GM18520 (cell line): ENCODE measurements around the gene PRKAG2.

Experiments used
- ATAC-seq: cut with Tn5 transposase; IDR thresholded peaks from one replicate; pipeline ENCODE4 v1.9.1; 2021; ENCODE audit not compliant: unreplicated experiment

The PRKAG2 gene

GRCh38 chr7:151702961-151703360 lies 174.0 kb downstream of the PRKAG2 start:
- no peak for ATAC-seq

DNA sequence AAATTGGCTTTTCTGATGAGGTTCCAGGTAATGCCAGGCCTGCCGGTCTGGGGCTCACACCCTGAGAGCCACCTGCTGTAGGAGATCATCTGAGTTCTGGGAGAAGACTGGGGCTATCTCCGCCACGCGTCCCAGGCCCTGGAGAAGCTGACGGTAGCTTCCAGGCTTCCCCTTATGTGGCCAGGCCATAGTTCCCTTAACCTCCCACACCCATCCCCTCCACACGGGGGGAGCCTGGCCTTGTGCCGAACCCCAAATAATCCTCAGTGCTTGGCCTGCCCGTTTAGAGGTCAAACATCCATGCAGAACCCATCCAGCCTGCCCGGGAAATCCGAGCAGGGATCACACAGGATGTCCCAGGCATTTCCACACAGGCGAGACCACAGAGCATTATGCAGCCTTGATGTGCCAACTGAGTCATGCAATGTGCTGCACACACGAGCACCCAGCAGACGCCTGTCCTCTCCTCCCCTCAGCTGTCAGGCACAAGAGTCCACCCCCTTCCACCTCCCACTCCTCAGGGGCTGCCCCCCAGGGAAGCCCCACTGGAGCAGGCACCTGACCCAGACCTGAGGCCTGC lies 176.2 kb downstream of the PRKAG2 start:
- no peak for ATAC-seq

DNA sequence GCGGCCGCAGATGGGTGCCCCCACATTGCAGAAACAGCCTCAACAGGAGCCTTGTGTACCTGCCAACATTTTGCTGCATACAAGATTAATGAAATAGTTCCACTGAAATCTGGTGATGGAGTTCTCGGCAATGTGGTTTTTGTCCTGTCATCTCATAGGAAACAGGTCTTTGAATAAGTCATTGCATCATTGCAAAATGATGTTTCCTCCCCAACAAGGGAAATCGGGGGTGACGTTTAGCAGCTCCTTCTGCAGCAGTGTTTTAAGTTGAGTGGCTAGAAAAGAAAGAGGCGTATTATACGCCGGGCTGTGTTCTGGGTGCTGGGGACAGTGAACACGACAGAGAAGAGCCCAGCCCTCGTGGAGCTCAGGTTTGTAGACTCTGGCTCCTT lies 177.0 kb downstream of the PRKAG2 start:
- ATAC-seq: no peak

GRCh38 chr7:151699147-151699927 lies 177.6 kb downstream of the PRKAG2 start:
- no peak for ATAC-seq

GRCh38 chr7:151697942-151698341 lies 179.0 kb downstream of the PRKAG2 start:
- ATAC-seq: no peak

GRCh38 chr7:151697515-151697895 lies 179.4 kb downstream of the PRKAG2 start:
- ATAC-seq: no peak

DNA sequence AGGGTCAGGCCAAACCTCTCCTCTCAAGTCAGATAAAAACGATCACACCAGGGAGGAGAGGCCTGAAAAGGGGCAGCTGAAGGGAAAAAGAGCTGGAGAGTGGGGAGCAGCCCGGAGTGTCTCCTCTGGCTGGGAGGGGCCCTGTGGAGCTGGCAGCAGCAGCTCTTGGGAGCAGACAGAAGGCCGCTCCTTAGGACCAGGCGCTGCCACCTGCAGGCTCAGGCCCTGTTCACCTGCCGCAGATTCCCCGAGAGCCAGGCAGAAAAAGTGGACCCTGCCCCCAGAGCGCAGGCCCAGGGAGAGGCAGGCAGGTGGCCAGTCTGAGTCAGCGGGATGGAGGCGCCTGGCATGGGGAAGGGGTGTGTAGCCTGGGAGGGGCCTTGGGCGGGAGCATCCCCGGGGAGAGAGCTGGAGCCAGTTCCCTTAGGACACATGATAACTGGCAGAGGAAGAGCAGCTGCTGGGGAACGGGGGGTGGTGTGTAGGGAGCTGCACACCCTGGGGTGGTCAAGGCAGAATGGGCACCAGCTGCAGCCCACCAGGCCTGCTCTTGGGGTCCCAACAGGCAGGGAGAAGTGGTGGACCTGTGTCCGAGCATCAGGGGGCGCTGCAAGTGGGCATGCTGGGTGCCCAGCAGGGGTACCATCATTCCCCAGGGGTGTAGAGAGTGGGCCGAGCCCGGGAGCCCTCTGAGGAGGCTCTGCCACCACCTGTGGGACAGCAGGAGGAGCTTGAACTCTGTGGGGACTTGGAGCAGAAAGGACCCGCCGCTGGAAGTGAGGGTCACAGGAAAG lies 180.0 kb downstream of the PRKAG2 start:
- ATAC-seq: no peak

- ATAC-seq: no peak
Measured at GRCh38 chr7:151695951-151696541, 180.9 kb downstream of the PRKAG2 start.

- ATAC-seq: no peak
Measured at GRCh38 chr7:151694828-151695580, 181.9 kb downstream of the PRKAG2 start.

GRCh38 chr7:151694441-151694827 lies 182.5 kb downstream of the PRKAG2 start:
- no peak for ATAC-seq

GRCh38 chr7:151693140-151693539 lies 183.8 kb downstream of the PRKAG2 start:
- no peak for ATAC-seq

- ATAC-seq: no peak
Measured at GRCh38 chr7:151692721-151693120, 184.2 kb downstream of the PRKAG2 start.

GRCh38 chr7:151691449-151691848 lies 185.5 kb downstream of the PRKAG2 start:
- no peak for ATAC-seq

GRCh38 chr7:151690606-151691005 lies 186.3 kb downstream of the PRKAG2 start:
- ATAC-seq: no peak

GRCh38 chr7:151689196-151689971 lies 187.5 kb downstream of the PRKAG2 start:
- ATAC-seq: no peak

DNA sequence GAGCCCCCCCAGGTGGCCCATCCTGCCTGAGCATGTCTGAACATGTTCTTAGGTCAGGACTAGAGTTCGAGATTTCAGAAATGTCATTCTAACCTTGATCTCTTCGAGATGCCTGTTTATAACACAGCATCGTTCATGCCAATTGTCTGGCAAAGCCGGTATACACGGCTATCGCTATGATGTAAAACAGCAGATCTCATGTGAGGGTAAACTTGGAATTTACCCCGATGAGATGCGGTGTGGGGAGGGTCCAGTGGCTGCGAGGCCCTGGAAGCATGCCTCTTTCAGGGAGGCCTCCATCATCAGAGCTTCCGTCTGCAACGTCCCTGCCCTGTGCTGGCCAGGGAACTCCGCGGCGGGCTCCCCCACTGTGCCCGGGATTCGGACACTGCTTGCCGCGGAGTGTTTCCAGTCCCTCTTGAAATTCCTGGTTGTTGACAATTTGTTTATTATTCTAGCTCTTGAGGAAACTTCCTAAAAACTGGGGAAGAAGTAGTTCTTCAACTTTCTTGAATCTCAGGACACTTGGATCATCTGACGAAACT lies 188.6 kb downstream of the PRKAG2 start:
- ATAC-seq: no peak

- ATAC-seq: no peak
Measured at GRCh38 chr7:151687523-151688235, 189.2 kb downstream of the PRKAG2 start.

DNA sequence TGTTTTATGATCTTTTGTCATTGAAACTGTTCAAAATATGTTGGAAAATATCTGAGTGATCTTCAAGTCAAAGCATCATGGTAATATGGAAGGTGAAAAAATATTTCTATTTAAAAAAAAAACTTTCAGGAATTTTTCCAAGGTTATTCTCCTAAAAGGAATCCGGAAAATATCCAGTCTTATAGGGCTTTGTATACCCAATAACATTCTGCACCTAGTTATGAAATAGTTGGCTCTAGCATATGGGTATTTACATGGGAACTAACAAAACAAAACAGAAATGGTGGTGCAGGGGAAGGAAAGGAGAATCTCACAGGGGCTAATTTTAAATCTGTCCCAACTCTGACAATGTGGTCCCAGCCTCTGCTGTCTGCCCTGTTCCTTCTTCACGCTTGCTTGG lies 190.1 kb downstream of the PRKAG2 start:
- no peak for ATAC-seq
